NCI-H2227 treated with DMSO at 0.1 percent for 48 hours (cell line): ENCODE measurements around the gene PBX3.
A peak's percentile ranks its signal among the peaks of the same experiment; 100 is the strongest.
"Not testable (repeated sequence)": the region's sequence is repeated elsewhere in the genome, so short reads cannot be mapped to it uniquely, and the experiment has no call there.

Experiments
- DNase-seq: peaks from one replicate; lab custom pipeline; 2025; lab: John Stamatoyannopoulos, UW

PBX3 gene

GRCh38 chr9:125823874-125824406, 76.8 kb downstream of the PBX3 start:
- not testable (repeated sequence) for DNase-seq

- DNase-seq: no peak
Measured at GRCh38 chr9:125825762-125826161, 78.6 kb downstream of the PBX3 start.

- DNase-seq: no peak
Measured at GRCh38 chr9:125826850-125827249, 79.7 kb downstream of the PBX3 start.

GRCh38 chr9:125829743-125830142, 82.6 kb downstream of the PBX3 start:
- DNase-seq: no peak

- no peak for DNase-seq
Measured at GRCh38 chr9:125831054-125831453, 83.9 kb downstream of the PBX3 start.

GRCh38 chr9:125831616-125832015, 84.4 kb downstream of the PBX3 start:
- DNase-seq: no peak

- no peak for DNase-seq
Measured at GRCh38 chr9:125835655-125836054, 88.5 kb downstream of the PBX3 start.

- no peak for DNase-seq
Measured at GRCh38 chr9:125839317-125839716, 92.1 kb downstream of the PBX3 start.

GRCh38 chr9:125841444-125841843, 94.3 kb downstream of the PBX3 start:
- no peak for DNase-seq

GRCh38 chr9:125842242-125842641, 95.1 kb downstream of the PBX3 start:
- DNase-seq: no peak

GRCh38 chr9:125843646-125844045, 96.5 kb downstream of the PBX3 start:
- peak; percentile 65 for DNase-seq

GRCh38 chr9:125844611-125845010, 97.4 kb downstream of the PBX3 start:
- DNase-seq: no peak

- no peak for DNase-seq
Measured at GRCh38 chr9:125845271-125845808, 98.2 kb downstream of the PBX3 start.

GRCh38 chr9:125847735-125848134, 100.6 kb downstream of the PBX3 start:
- no peak for DNase-seq

- DNase-seq: no peak
Measured at GRCh38 chr9:125850106-125850632, 103.0 kb downstream of the PBX3 start.

- no peak for DNase-seq
Measured at GRCh38 chr9:125850763-125851162, 103.6 kb downstream of the PBX3 start.

GRCh38 chr9:125851979-125852378, 104.8 kb downstream of the PBX3 start:
- no peak for DNase-seq

- DNase-seq: no peak
Measured at GRCh38 chr9:125852386-125852785, 105.2 kb downstream of the PBX3 start.

- DNase-seq: no peak
Measured at GRCh38 chr9:125854553-125855275, 107.5 kb downstream of the PBX3 start.

GRCh38 chr9:125856331-125856730, 109.2 kb downstream of the PBX3 start:
- DNase-seq: no peak

GRCh38 chr9:125861405-125862058, 114.4 kb downstream of the PBX3 start:
- no peak for DNase-seq

- DNase-seq: no peak
Measured at GRCh38 chr9:125863923-125864322, 116.8 kb downstream of the PBX3 start.
